HCT116 (cell line): ENCODE results near the gene CEP112. TPM values are rescaled to one million over a fixed set of nuclear protein-coding genes. Genes with fewer than 3 reads are reported as not detected.

Source experiments
- ATAC-seq: fragments of 200-7000 bp; cut with Tn5 transposase; 2 replicates; pipeline ENCODE4 v1.9.1; 2020; ENCODE audit warnings: mild to moderate bottlenecking, moderate library complexity
- BruUV-seq: library from RNA; stranded (reverse); fragments of 400-500 nt; replicated peaks from 2 replicates; lab custom pipeline; 2021; lab: Mats Ljungman, UMichigan
- CTCF ChIA-PET: fragments of 300-600 bp; sonication (Branson Sonifier 250); formaldehyde crosslinking; loops from one replicate; lab custom pipeline; 2021; ENCODE audit warnings: antibody characterized with exemption; lab: Charles Lee
- POLR2A ChIA-PET: fragments of 300-600, 350-600 bp; sonication (Branson Sonifier 250); formaldehyde crosslinking; loops from one replicate; lab custom pipeline; 2021; ENCODE audit warnings: antibody characterized with exemption; lab: Charles Lee
- RAD21 ChIA-PET, 2 experiments: fragments of 300-600 bp; sonication (Branson Sonifier 250); formaldehyde crosslinking; loops; one replicate each; lab custom pipeline; 2023; ENCODE audit warnings: low total read pairs in 2 of 2; ENCODE audit not compliant: uncharacterized antibody in 2 of 2, unreplicated experiment in 2 of 2, low non-redundant PET in 1 of 2; lab: Charles Lee
- DNase-seq: peaks from one replicate; pipeline ENCODE4 v3.0.0-alpha.2; 2010; ENCODE audit warnings: low read depth, low spot score
- H2AFZ ChIP-seq: fragments of 200-600 bp; shearing (Covaris generic), sonication (generic); 2 replicates; pipeline ENCODE4 v1.6.1; 2017; ENCODE audit warnings: low read depth, mixed run types, mixed read lengths, antibody characterized with exemption, low read length; ENCODE audit not compliant: poor library complexity, severe bottlenecking
- H3K27ac ChIP-seq: 2 replicates; pipeline ENCODE4 v1.5.1; 2012; ENCODE audit warnings: low read depth, low read length
- H3K27me3 ChIP-seq: fragments of 200-600 bp; sonication (generic); 2 replicates; pipeline ENCODE4 v1.6.1; 2016; ENCODE audit warnings: mixed run types, low read length, mixed read lengths; ENCODE audit not compliant: insufficient read depth
- H3K36me3 ChIP-seq, 2 experiments: fragments of 200-500 bp in 1 of 2; fragments of 200-600 bp in 1 of 2; sonication (Bioruptor generic) in 1 of 2; sonication (generic) in 1 of 2; 2 replicates each; pipeline versions ENCODE4 v1.5.1 to v1.6.1; 2014 to 2016; ENCODE audit warnings: low read length in 2 of 2, inconsistent platforms in 1 of 2, mixed read lengths in 1 of 2, mixed run types in 1 of 2; ENCODE audit not compliant: insufficient read depth in 2 of 2, control insufficient read depth in 1 of 2
- H3K4me1 ChIP-seq, 2 experiments: fragments of 200-600 bp in 1 of 2; sonication (generic) in 1 of 2; 2 replicates each; pipeline versions ENCODE4 v1.5.1 to v1.6.1; 2012 to 2017; ENCODE audit warnings: low read length in 2 of 2, inconsistent platforms in 1 of 2, mild to moderate bottlenecking in 1 of 2, mixed read lengths in 1 of 2, mixed run types in 1 of 2, moderate library complexity in 1 of 2; ENCODE audit not compliant: insufficient read depth in 2 of 2, control insufficient read depth in 1 of 2
- H3K4me2 ChIP-seq: fragments of 200-600 bp; sonication (generic); 2 replicates; pipeline ENCODE4 v1.6.1; 2017; ENCODE audit warnings: mixed run types, low read length, mixed read lengths
- H3K4me3 ChIP-seq, 2 experiments: fragments of 200-600 bp in 1 of 2; sonication (generic) in 1 of 2; replicated peaks in 1 of 2; 2 replicates each; pipeline ENCODE4 v1.5.1; 2011 to 2016; ENCODE audit warnings: low read length in 2 of 2, control low read depth in 1 of 2, low read depth in 1 of 2, mild to moderate bottlenecking in 1 of 2, mixed read lengths in 1 of 2, mixed run types in 1 of 2
- H3K79me2 ChIP-seq: fragments of 200-600 bp; sonication (generic); 2 replicates; pipeline ENCODE4 v1.6.1; 2017; ENCODE audit warnings: mild to moderate bottlenecking, mixed run types, low read length, moderate library complexity, mixed read lengths; ENCODE audit not compliant: insufficient read depth
- H3K9ac ChIP-seq: fragments of 200-600 bp; sonication (generic); 2 replicates; pipeline ENCODE4 v1.6.1; 2016; ENCODE audit warnings: low read length, mixed read lengths
- H3K9me2 ChIP-seq: fragments of 200-600 bp; sonication (generic), shearing (Covaris generic); 2 replicates; pipeline ENCODE4 v1.6.1; 2017; ENCODE audit warnings: mixed run types, mild to moderate bottlenecking, moderate library complexity; ENCODE audit not compliant: insufficient read depth
- H3K9me3 ChIP-seq, 2 experiments: fragments of 200-500 bp in 1 of 2; fragments of 200-600 bp in 1 of 2; sonication (Bioruptor generic) in 1 of 2; sonication (generic) in 1 of 2; 2 replicates each; pipeline ENCODE4 v1.6.1; 2014 to 2017; ENCODE audit warnings: low read length in 2 of 2, mixed read lengths in 2 of 2, inconsistent platforms in 1 of 2, low read depth in 1 of 2, mild to moderate bottlenecking in 1 of 2, mixed run types in 1 of 2, moderate library complexity in 1 of 2; ENCODE audit not compliant: control insufficient read depth in 1 of 2, insufficient read depth in 1 of 2
- H4K20me1 ChIP-seq: fragments of 200-600 bp; sonication (generic), shearing (Covaris generic); 2 replicates; pipeline ENCODE4 v1.6.1; 2017; ENCODE audit warnings: mixed run types, mild to moderate bottlenecking, moderate library complexity; ENCODE audit not compliant: insufficient read depth
- CEBPB ChIP-seq: IDR thresholded peaks from 2 replicates; pipeline ENCODE4 v1.6.1; 2012; ENCODE audit warnings: low read depth
- EGR1 ChIP-seq: IDR thresholded peaks from 2 replicates; pipeline ENCODE4 v1.6.1; 2012; ENCODE audit warnings: low read depth
- FOSL1 ChIP-seq: IDR thresholded peaks from 2 replicates; pipeline ENCODE4 v1.6.1; 2012; ENCODE audit warnings: low read depth
- JUND ChIP-seq: IDR thresholded peaks from 2 replicates; pipeline ENCODE4 v1.6.1; 2012
- POLR2A ChIP-seq: IDR thresholded peaks from 2 replicates; pipeline ENCODE4 v1.7.0; 2011; ENCODE audit warnings: borderline replicate concordance; ENCODE audit not compliant: insufficient read depth, insufficient read length; ENCODE audit errors: extremely low read depth
- REST ChIP-seq: IDR thresholded peaks from 2 replicates; pipeline ENCODE4 v1.6.1; 2012; ENCODE audit warnings: low read depth
- SP1 ChIP-seq: IDR thresholded peaks from 2 replicates; pipeline ENCODE4 v1.6.1; 2012; ENCODE audit warnings: low read depth
- YY1 ChIP-seq: IDR thresholded peaks from 2 replicates; pipeline ENCODE4 v1.6.1; 2011; ENCODE audit warnings: low read length, low read depth, moderate library complexity, mild to moderate bottlenecking; ENCODE audit not compliant: insufficient replicate concordance; ENCODE audit errors: extremely low read depth
- ZFX ChIP-seq: fragments of 450-650 bp; IDR thresholded peaks from 2 replicates; pipeline ENCODE4 v1.6.1; 2017
- ZNF274 ChIP-seq: fragments of 200-500 bp; sonication (Bioruptor generic); IDR thresholded peaks from 2 replicates; pipeline ENCODE4 v1.6.1; 2014; ENCODE audit warnings: mild to moderate bottlenecking, low read depth, low read length, inconsistent platforms
- intact Hi-C: fragments of 100-400 bp; cut with micrococcal nuclease; formaldehyde crosslinking; loops from 2 replicates; pipeline ENCODE4 v1.10.0; 2022
- total RNA-seq: library from RNA; stranded (reverse); gene quantifications from one replicate; pipeline ENCODE4 v1.2.1, GENCODE V29; 2021; ENCODE audit not compliant: unreplicated experiment
- TF ChIP-seq, protein P1 (sequence below): IDR thresholded peaks from 2 replicates; pipeline ENCODE4 v1.6.1; 2012

CEP112 gene
- total RNA-seq, 1 experiment from 2014 or later, result 10.9 TPM

- POLR2A ChIA-PET, result no interaction called here
- intact Hi-C loops, result no loop called here
- RAD21 ChIA-PET, result no interaction called here
- DNase-seq (no peak), ATAC-seq (no peak)
- Histone ChIP-seq H3K4me2 (no peak overlapping the region), H3K27ac (no peak overlapping the region), H4K20me1 (no peaks in the 10 kb centered on the region), H3K36me3 (no peaks in the 10 kb centered on the region; a peak in 1 of 4 replicates), H3K4me1 (peaks cover 0 to 9% of the 10 kb centered on the region in 2 experiments; a peak in 2 of 4 replicates), H3K4me3 (no peak overlapping the region), H3K79me2 (no peaks in the 10 kb centered on the region), H3K9ac (no peak overlapping the region), H3K27me3 (no peaks in the 10 kb centered on the region), H3K9me3 (no peaks in the 10 kb centered on the region), H3K9me2 (no peaks in the 10 kb centered on the region), H2AFZ (no peak overlapping the region)
- BruUV-seq, result no TSS peak
- TF ChIP-seq REST (no peak), SP1 (no peak), EGR1 (no peak), JUND (no peak), ZNF274 (no peak), ZFX (no peak), POLR2A (no peak), FOSL1 (no peak), YY1 (no peak), CEBPB (no peak)
- TF ChIP-seq, protein P1, sequence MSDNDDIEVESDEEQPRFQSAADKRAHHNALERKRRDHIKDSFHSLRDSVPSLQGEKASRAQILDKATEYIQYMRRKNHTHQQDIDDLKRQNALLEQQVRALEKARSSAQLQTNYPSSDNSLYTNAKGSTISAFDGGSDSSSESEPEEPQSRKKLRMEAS, result no peak
- CTCF ChIA-PET, result no interaction called here
Observed at GRCh38 chr17:65848751-65849150, 343.2 kb downstream of the CEP112 start.
